DMS 273 treated with DMSO at 0.1 percent for 48 hours (cell line): ENCODE results near the gene PPFIBP2.

Experiments used
- DNase-seq: peaks from one replicate; lab custom pipeline; 2025; lab: John Stamatoyannopoulos, UW

PPFIBP2 gene

DNA sequence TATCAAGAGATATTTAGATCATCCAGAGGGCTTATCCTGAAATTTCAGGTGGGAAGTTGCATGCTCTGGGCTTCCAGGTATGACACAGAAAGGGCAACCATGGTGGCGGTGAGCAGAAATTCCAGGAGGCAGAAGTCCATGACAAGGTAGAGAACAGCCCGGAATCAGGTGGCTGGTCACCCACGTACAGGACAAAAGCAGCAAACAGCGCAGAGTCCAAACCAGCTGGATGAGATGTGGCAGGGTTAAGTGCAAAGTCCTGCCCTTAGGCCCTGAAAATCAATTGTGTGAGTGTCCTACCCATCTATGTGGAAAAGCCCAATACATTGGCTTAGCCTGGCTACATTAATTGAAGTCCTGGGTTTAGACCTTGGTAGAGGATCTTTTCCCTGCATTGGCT, 11.6 kb downstream of the PPFIBP2 start:
- DNase-seq = no peak

DNA sequence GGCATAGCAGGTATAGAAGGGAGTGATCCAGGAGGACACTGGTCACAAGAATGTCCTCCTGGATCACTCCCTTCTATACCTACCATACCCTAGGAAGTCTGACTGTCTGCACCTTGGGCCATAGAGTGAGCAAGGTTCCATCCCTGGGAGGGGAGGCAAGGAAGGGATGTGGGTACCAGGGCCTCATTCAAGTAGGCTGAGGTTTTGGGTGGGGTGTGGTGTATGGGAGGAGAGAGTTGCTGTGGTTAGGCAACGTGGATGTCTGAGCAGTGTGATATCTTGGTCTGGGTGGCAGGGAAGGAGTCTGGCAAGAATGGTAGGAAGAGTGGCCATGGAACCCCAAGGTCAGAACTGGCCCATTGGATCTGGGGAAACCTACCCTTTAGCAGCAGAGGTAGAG, 13.2 kb downstream of the PPFIBP2 start:
- no peak for DNase-seq

DNA sequence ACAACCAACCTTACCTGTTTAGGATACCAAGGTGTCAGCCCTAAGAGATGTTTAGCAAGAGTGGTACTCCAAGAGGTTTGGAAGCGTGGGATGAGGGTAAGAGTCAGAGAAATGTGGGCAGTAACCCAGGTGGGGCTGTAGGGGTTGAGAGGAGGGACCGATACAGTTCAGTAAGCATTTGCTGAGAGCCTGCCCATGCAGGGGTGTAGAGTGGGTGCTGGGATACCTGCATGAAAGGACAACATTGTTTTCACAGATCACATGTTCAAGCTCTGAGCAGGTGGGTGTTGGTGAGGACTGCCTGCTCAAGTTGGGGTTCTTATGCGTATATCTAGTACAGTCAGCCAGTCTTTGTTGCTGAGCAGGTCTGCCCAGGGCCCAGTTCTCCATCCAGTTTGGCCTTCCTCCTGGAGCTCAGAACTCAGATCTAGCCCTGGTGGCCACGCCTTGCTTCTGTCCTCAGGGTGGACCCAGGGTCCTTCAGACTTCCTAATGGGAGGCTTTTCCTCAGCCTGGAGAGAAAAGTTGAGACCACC, 14.8 kb downstream of the PPFIBP2 start:
- no peak for DNase-seq

DNA sequence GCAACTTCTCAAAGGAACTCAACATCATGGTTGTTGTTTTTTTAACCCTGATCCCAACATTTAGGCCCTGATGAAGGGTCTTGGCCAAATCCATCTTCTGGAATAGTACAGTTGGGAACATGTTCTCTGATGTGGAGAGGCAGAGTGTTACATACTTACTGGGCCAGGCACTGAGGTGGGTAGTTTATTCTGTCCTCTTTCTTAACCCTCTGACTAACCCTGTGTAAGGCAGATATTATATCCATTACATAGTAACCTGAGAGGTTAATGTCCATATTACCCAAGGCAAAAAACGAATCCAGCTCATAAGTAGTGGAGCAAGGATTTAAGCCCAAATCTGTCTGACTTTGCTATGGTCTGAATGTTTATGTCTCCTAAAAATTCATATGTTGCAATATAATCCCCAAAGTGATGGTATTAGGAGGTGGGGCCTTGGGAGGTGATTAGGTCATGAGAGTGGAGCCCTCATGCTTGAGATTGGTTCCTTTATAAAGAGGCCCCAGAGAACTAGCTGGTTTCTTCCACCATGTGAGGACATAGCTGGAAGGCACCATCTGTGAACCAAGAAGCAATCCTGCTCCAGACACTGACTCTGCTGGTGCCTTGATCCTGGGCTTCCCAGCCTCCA, 16.3 kb downstream of the PPFIBP2 start:
- DNase-seq = no peak

DNA sequence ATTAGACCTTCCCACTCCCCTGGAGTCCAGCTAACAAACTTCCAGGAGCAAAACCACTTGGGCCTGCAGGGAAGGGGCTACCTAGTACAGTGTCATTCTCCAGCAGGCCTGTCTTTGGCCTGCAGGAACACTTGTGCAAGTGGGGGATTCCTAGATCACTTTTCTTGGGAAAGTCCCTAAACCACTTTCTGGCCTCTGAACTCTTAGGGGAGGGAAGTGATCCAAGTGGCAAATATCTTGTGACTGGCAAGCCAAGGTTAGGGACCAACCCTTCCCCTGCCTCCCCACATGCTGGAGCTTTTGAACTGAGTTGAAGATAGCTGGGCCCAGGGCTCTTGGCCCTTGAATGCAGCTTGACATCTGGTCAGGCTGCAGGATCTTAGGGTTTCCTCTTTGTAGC, 17.2 kb downstream of the PPFIBP2 start:
- no peak for DNase-seq

DNA sequence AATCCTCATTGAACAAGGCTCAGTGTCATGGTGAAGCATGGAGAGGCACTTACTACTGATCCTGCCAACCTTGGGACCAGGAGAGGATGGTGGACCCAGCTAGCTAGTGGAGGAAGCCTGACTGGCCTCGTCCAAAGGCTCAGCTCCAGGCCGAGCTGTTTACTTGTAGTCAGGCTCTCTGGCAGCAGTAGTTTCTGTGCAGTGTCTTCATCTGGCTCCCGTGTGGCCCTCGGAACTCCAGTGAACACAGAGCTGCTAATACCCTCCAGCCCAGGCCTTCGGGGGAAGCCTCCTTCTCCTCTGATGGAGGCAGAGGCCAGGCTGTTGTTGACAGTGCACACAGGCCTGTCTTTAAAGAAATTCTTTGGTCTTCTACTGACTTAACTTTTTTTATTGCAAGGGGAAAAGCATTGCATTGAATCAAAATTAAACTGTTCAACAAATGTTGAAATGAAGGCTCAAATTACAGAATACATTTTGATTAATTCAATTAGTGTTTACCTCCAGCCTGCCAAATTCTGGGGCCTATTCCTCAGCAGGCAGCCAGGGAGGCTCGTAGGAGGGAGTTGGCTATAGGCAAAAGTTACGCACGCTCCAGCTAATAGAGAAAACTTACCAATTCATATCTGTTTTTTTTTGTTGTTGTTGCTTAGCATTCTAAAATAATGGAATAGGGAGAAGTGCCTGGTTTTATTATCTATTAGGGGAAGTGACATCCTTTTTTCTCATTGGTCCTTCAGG, 18.8 kb downstream of the PPFIBP2 start:
- DNase-seq = no peak

DNA sequence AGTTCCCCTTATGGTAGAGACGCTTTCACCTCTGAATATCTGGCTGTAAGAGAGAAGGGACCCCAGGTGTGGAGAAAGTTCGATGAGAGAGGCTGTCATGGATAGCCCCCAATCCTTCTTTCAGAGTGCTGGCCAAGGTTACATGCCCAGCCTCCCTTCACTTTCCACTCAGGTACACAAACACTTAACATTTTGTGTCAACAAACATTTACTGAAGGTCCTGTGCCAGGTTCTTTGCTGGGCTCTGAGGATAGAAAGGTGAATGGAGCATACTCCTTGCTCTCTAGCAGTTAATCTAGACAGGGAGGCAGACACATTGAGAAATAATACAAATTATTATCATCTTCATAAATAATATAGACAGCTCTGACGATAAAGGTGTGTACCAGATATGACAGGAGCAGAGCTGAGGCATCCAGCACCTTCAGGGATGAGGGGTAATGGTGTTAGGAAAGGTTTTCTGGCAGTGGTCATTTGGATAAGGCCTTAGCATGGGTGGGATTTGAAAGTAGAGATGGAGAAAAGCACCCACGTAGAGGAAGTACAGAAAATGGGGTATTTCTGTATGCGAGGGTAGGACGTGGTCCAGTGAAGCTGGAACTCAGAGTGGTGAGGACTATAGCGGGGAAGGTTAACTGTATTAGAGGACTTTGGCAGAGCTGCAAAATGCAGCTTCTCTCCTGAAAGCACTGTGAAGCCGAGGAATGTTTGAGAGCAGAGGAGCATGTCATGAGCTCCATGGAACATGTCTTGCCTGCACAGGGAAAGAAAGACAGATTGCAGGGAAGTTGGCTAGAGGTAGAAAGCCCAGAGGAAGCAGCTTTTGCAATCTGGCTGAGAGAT, 19.6 kb downstream of the PPFIBP2 start:
- no peak for DNase-seq

DNA sequence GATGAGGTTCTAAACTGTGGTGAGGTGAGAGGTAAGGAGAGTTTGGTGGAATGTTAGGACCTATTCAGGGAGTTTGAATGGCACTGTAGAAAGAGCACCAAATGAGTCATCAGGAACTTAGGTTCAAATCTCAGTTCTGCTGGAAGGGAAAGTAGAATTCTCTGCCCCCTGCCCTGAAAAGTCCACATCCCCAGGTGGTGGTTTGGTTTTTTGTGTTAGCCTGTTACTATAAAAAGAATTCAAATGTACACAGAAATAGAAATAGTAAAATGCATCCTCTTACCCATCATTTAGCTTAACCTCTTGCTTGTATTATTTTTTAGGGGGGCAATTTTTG, 20.2 kb downstream of the PPFIBP2 start:
- DNase-seq = no peak

DNA sequence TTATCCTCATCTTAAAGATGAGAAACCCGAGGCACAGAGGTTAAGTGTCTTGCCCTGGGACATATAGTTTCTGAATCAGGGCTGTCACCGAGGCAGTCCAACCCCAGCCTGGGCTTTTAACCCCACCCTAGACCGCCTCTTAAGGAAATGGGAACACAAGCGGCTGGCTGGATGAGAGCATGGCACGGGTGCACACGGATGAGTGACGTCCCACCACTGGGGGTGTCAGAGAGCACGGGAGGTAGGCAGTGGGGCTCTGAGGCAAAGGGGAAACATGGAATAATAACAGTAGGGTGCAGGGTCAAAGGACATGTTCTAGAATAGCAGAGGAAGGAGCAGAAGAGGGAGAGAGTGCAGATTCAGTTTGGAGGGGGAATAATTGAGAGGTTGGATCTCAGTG, 22.3 kb downstream of the PPFIBP2 start:
- DNase-seq = no peak

DNA sequence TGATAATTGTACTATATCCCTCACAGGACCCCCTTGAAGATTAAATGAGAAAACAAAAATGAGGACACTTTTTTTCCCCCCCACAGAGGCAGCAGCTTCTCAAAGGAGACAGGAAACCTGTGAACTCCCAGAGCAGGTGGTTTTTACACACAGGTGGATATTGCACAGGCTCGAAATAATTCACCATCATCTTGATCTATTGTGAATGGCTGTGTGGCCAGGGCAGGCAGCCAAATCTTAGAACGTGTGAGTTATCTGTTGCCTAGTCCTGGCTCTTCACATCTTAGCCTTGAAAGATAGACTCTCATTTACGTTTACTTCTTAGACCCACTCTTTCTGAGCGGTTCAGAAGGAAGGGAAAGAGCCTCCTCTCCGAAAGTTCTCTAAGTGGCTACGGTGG, 23.5 kb downstream of the PPFIBP2 start:
- no peak for DNase-seq

DNA sequence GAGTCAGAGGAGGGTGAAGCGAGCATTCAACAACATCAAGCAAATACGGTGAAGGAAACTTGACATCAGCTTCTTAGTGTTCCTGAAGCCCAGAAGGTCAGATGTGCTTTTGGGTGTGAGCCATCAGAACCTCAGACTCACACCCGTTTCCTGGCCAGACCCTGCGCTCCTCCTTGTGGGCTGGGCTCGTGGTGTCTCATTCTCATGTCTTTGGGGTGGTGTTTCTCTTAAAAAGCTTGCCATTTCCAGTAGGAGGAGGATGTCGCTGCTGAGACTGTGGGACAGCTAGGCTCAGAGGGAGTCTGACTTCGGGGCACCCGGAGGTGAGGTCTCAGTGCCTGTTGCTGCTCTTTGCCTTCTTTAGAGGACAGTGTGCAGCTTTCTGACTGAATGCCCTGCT, 24.2 kb downstream of the PPFIBP2 start:
- no peak for DNase-seq

DNA sequence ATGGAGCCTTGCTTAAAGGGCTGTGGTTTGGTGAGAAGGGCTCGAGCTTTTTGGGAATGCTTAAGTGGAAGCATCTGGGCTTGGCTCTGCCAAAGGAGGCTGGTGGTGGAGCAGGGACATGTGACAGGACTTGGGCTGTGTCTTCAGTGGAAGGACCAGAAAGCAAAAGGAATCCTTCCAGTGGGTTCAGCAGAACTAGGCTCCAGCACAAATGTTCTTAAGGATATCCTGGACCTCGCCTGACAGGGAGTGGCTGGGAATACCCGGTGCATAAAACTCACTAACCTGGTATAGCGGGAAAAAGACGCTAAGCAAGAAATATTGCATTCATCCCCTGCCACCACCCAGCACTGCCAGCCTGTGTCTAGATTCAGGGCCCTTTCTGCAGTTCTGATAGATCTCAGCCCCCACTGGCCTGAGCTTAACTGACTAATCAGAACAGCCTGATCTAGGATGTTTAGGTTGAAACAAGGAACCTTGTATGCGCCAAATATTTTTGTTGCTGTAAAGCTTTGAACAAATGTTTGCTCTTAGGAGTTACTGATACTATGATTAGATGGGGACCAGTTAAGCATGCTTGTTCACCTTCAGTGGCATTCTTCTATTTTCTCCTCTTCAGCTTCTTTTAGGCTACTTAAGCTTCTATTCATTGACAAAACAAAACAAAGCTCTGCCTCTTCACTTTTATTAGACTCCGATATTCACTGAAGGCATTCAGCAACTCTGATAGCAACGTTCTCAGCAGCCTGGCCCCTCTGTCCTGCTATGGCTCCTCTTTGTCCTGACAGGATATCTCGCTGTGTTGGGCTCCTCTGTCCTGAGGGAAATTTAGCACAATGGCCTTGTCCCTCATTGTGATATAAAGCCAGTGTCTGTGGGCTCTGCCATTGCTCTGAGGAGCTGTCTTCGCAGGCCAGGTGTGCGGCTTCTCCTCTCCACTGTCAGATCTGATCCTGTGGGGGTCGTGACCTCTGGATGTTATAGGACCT, 25.0 kb downstream of the PPFIBP2 start:
- DNase-seq = no peak

DNA sequence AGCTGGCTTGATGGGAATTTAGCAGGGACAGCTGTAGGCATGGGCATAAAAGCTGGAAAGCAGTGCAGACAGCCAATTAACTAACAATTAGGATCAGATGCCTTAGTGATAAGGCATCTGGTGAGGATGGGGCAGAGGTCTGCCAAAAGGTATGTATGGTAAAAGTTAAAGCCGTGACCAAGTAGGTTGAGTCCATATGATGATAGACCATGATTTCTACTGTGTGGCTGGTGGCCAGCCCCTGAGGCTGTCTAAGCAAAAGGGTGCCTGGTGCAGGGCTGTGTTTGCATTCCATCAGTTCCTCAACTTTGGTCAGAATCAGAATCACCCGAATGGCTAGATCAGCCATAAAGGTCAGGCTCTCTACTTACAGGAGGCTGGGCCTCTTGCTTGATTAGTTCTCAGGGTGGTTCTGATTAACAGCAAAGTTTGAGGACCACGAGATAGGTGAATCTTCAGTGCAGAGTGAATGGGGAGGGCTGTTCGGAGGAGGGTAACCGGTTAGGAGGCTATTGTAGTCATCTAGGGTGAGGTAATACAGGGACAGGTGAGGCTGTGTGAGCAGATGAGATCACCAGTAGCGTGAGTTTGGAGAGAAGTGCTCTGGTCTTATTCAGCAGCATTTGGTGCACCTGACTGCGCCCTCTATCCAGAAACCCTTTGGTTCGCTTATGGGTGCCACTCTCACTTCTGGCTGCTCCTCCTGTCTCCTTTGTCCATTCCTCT, 27.2 kb downstream of the PPFIBP2 start:
- peak; percentile 1 for DNase-seq

DNA sequence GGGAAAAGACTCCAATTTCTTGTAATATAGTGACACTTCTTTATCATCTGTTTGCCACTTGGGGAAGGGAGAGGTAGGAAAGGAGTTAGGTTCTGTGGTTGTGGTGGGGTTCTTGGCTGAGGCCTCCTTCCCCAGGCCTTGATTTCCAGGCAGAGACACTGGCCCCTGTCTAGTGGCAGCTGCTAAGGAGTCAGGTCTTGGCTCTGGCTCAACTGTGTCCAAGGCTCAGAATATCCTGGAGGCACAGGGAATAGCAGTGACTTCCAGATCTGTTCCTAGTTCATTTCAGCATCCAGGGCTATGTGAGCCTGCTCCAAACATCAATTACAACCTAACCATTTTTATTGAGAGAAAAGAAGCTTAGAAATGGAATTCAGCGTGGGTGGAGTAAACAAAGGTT, 29.5 kb downstream of the PPFIBP2 start:
- no peak for DNase-seq

DNA sequence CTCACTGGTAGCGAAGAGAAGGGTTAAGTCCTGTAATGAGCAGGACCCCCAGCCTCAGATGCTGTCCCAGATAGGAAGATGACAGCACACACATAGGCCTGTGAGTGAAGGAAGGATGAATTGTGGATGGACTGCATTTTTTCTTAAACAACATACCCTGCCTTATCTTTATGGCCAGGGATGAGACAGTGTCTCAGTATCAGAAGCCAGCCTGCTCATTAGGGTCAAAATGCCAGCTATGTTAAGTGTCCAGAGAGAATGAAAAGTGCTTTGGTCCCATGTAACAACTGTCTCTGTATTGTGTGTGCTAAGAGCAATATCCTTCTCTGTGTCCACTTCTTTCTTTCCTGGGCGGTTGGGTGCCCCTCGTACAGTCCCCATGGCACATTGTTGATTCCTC, 30.2 kb downstream of the PPFIBP2 start:
- no peak for DNase-seq

DNA sequence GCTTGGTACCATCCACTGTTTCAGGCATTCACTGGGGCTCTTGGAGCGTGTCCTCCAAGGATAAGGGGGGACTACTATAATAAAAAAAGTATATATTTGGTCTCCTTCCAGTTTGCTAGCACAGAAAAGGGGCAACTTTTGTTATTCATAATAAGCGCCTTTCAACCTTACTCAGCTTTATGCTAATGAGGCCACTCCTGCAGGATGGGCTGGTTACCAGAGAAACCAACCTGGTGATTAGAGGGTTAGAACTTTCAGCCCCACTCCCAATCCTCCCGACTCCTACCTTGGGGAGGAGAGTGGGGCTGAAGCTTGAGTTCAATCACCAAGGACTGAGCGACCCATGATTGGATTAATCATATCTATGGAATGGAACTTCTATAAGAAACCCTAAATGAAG, 31.8 kb downstream of the PPFIBP2 start:
- DNase-seq = no peak

DNA sequence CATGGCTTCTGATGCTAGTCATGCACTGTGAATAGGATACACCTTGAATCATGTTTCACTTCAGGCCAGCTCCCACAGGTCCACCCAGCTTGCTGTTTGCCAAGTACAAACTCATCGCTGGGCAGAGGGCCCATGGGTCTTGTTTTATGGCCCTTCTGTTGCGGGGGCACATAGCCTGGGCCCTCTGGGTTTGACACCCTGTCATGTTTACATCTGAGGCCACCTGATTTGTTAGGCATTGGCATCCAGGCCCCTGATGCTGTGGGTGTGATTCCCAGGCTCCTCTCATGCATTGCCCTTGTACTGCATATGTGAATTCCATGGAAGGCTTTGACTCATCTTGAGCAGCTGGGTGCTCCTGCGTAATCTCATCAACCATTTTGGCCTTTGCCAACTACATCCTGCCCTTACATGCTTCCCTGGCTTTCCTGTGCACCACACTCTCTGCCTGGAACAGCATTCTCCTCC, 32.6 kb downstream of the PPFIBP2 start:
- DNase-seq = no peak

DNA sequence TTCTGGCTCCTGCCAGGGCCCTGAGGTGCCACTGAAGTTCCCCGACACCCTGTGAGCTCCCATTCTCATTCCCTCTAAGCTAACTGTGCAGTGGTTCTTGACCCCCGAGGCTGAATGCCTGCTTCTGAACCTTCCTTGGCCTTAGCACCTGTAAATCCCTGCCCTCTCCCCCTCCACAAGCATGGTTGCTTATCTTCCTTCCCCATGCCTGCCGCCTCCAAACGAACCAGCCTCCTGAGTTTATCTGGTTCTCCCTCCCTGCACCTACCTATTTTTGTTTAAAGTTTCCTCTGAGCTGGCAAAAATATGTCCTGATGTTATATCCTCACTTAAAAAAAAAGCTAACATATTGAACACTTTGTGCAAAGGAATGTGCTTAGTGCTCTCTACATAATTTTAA, 33.9 kb downstream of the PPFIBP2 start:
- DNase-seq = no peak

DNA sequence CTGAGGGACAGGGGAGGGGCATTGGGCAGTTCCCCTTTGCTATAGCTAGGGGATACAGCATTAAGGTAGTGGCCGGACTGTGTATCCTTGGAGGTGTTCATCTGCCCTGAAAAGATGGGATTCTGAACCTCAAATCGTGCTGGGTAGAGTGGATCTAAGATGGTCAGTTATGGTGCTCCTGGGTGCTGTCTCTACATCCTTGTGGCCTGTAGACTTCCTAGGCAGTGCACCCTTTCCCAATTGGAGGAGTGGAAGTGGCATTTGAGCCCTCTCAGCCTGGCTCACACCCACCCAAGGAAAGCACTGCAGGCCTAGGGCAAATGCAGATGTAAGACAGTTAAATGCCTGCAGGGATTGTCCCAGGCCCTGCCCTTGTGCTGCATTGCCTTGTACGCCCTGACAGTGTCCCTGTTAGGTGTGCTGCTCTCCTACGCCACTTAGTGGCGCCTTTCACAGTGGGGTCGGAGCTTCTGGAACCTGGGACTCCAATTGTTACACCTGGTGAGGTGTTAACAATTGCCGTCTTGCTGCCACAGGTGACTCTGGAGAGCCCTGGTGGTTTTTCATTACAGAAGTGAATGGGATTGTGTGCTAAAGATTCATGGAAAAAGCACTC, 35.0 kb downstream of the PPFIBP2 start:
- no peak for DNase-seq

DNA sequence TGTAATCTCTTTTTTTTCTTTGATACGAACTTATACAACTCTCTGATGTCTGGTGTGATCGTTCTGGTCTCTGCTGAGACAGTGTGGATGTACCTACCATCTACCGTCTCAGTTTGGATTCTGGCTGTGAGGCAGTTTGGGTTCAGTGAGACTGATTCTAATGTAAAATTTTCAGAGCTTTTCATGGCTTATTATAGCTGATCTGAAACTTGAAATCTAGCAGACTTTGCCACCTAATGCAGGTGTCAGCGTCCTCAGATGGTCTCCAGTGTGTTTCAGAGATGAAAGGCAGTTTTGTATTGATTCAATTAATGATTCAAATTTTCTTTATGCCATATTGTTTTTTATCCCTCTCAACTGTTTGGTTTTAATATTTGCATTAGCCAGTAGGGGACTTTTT, 35.9 kb downstream of the PPFIBP2 start:
- no peak for DNase-seq

DNA sequence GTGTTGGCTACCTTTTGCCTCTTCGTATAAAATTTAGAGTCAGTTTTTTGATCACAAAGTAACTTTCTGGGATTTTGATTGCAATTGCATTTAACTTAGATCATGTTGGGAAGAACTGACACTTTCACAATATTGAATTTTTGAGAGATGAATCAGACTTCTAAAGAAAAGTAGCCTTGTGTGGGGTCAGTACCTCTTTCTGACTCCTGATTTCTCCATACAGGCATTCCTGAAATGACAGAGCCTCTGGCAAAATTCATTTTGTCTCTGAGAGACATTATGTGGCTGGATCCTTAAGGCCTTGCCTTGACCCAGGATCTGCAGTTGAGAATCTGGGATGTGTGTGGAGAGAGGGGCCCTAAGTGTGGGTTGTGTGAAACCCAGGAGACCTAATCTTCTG, 37.8 kb downstream of the PPFIBP2 start:
- no peak for DNase-seq
